A549 (cell line): Measurements from ENCODE around the gene ZC4H2. TPM values are rescaled to one million over a fixed set of nuclear protein-coding genes. Genes with fewer than 3 reads are reported as not detected.
A peak's percentile ranks its signal among the peaks of the same experiment; 100 is the strongest.

Experiments
- ATAC-seq, 2 experiments: fragments of 200-7000 bp in 1 of 2; fragments of >200 bp in 1 of 2; cut with Nextera tagmentation in 1 of 2; cut with Tn5 transposase in 1 of 2; 3 replicates each; pipeline versions ENCODE4 v1.8.0 to v1.9.1; 2018 to 2020; ENCODE audit warnings: mild to moderate bottlenecking in 1 of 2, moderate library complexity in 1 of 2
- CTCF ChIA-PET: fragments of 300-600 bp; sonication (Branson Sonifier 250); formaldehyde crosslinking; extraction: SDS; loops from one replicate; lab custom pipeline; 2021; ENCODE audit warnings: antibody characterized with exemption, inconsistent platforms; lab: Yijun Ruan, JAX
- POLR2A ChIA-PET: fragments of 350-600 bp; formaldehyde crosslinking; extraction: SDS; loops from one replicate; lab custom pipeline; 2021; ENCODE audit warnings: antibody characterized with exemption, inconsistent platforms; lab: Yijun Ruan, JAX
- DNase-seq, 2 experiments: peaks; one replicate each; pipeline versions ENCODE4 v3.0.0 to v3.0.0-alpha.2; 2011 to 2016; ENCODE audit warnings: low read depth in 1 of 2, low spot score in 1 of 2
- FAIRE-seq: peaks from 2 replicates; lab custom pipeline; 2011; peaks lifted over from hg19 to GRCh38; lab: Jason Lieb, UNC
- H3K27ac ChIP-seq, 2 experiments: fragments of >200 bp; sonication (Bioruptor Twin); formaldehyde crosslinking; 3 replicates each; pipeline ENCODE4 v1.5.1; 2016 to 2017
- H3K4me1 ChIP-seq: fragments of >200 bp; sonication (Bioruptor Twin); formaldehyde crosslinking; 3 replicates; pipeline ENCODE4 v1.6.1; 2016
- H3K4me2 ChIP-seq: fragments of >200 bp; sonication (Bioruptor Twin); formaldehyde crosslinking; 3 replicates; pipeline ENCODE4 v1.6.1; 2016
- H3K4me3 ChIP-seq: fragments of >200 bp; sonication (Bioruptor Twin); formaldehyde crosslinking; 3 replicates; pipeline ENCODE4 v1.5.1; 2016
- H3K9me3 ChIP-seq: fragments of >200 bp; sonication (Bioruptor Twin); formaldehyde crosslinking; 3 replicates; pipeline ENCODE4 v1.6.1; 2016
- E2F6 ChIP-seq: IDR thresholded peaks from 2 replicates; pipeline ENCODE4 v1.6.1; 2012; ENCODE audit warnings: low read depth, borderline replicate concordance
- EHMT2 ChIP-seq: fragments of 200-600 bp; sonication (generic); IDR thresholded peaks from 2 replicates; pipeline ENCODE4 v1.6.1; 2016; ENCODE audit warnings: antibody characterized with exemption, low read depth, mild to moderate bottlenecking, moderate library complexity
- ELK1 ChIP-seq: fragments of 150-350 bp; IDR thresholded peaks from 2 replicates; pipeline ENCODE4 v1.6.1; 2014; ENCODE audit warnings: low read depth, mild to moderate bottlenecking, low read length
- EP300 ChIP-seq, 2 experiments: fragments of >200 bp; sonication (Bioruptor Twin); formaldehyde crosslinking; IDR thresholded peaks; 2 replicates in 1 of 2; 3 replicates in 1 of 2; pipeline ENCODE4 v1.6.1; 2016 to 2017
- ESRRA ChIP-seq: fragments of 150-350 bp; IDR thresholded peaks from 2 replicates; pipeline ENCODE4 v1.6.1; 2014; ENCODE audit warnings: mild to moderate bottlenecking, low read length, borderline replicate concordance
- FOSB ChIP-seq: fragments of 250-450 bp; sonication (Bioruptor Pico); IDR thresholded peaks from 2 replicates; pipeline ENCODE4 v1.5.0; 2020; ENCODE audit warnings: mild to moderate bottlenecking, moderate library complexity
- FOSL2 ChIP-seq, 2 experiments: fragments of 450-650 bp in 1 of 2; fragments of >200 bp in 1 of 2; sonication (Bioruptor Twin) in 1 of 2; formaldehyde crosslinking; IDR thresholded peaks; 2 replicates each; pipeline versions ENCODE4 v1.5.0 to v1.6.1; 2016 to 2020; ENCODE audit warnings: mild to moderate bottlenecking in 1 of 2, moderate library complexity in 1 of 2
- JUNB ChIP-seq: fragments of >200 bp; sonication (Bioruptor Twin); formaldehyde crosslinking; IDR thresholded peaks from 2 replicates; pipeline ENCODE4 v1.6.1; 2016
- KDM1A ChIP-seq: fragments of 200-600 bp; sonication (generic); IDR thresholded peaks from 2 replicates; pipeline ENCODE4 v1.6.1; 2016; ENCODE audit warnings: low read depth, mild to moderate bottlenecking
- MAFK ChIP-seq: fragments of 450-650 bp; IDR thresholded peaks from 2 replicates; pipeline ENCODE4 v1.6.1; 2014; ENCODE audit not compliant: partially characterized antibody
- MAX ChIP-seq: IDR thresholded peaks from 2 replicates; pipeline ENCODE4 v1.6.1; 2012
- MAZ ChIP-seq: fragments of 150-350 bp; IDR thresholded peaks from 2 replicates; pipeline ENCODE4 v1.6.1; 2014; ENCODE audit warnings: antibody characterized with exemption, low read depth, low read length, borderline replicate concordance
- NR3C1 ChIP-seq: fragments of >200 bp; sonication (Bioruptor Twin); formaldehyde crosslinking; IDR thresholded peaks from 3 replicates; pipeline ENCODE4 v1.6.1; 2017
- PHF8 ChIP-seq: fragments of 200-600 bp; sonication (generic); IDR thresholded peaks from 2 replicates; pipeline ENCODE4 v1.6.1; 2016; ENCODE audit warnings: low read depth, mild to moderate bottlenecking, antibody characterized with exemption, moderate library complexity, borderline replicate concordance
- POLR2AphosphoS2 ChIP-seq: conservative IDR thresholded peaks from 2 replicates; pipeline ENCODE4 v1.6.1; 2012; ENCODE audit warnings: low read length, improper control_type of control experiment, inconsistent platforms
- RAD21 ChIP-seq, 2 experiments: fragments of >200 bp in 1 of 2; sonication (Bioruptor Twin) in 1 of 2; formaldehyde crosslinking in 1 of 2; IDR thresholded peaks in 1 of 2; conservative IDR thresholded peaks in 1 of 2; 2 replicates in 1 of 2; 3 replicates in 1 of 2; pipeline ENCODE4 v1.6.1; 2012 to 2018; ENCODE audit warnings: inconsistent platforms in 1 of 2
- RCOR1 ChIP-seq: fragments of 150-350 bp; IDR thresholded peaks from 2 replicates; pipeline ENCODE4 v1.6.1; 2014; ENCODE audit warnings: antibody characterized with exemption, low read length, low read depth
- SMC3 ChIP-seq: fragments of >200 bp; sonication (Bioruptor Twin); formaldehyde crosslinking; IDR thresholded peaks from 3 replicates; pipeline ENCODE4 v1.6.1; 2018; ENCODE audit warnings: inconsistent platforms
- SREBF2 ChIP-seq: fragments of 450-650 bp; IDR thresholded peaks from 2 replicates; pipeline ENCODE4 v1.6.1; 2014; ENCODE audit warnings: mild to moderate bottlenecking, moderate library complexity
- TFCP2L1 ChIP-seq: fragments of 250-450 bp; sonication (Bioruptor Pico); IDR thresholded peaks from 2 replicates; pipeline ENCODE4 v1.5.0; 2021; ENCODE audit warnings: mild to moderate bottlenecking
- USF2 ChIP-seq: fragments of 450-650 bp; IDR thresholded peaks from 2 replicates; pipeline ENCODE4 v1.6.1; 2014; ENCODE audit warnings: antibody characterized with exemption
- ZNF302 ChIP-seq: fragments of 250-450 bp; sonication (Bioruptor Pico); IDR thresholded peaks from 2 replicates; pipeline ENCODE4 v1.9.0; 2021; ENCODE audit warnings: inconsistent platforms, mild to moderate bottlenecking, moderate library complexity
- ZSCAN20 ChIP-seq: fragments of 250-450 bp; sonication (Bioruptor Pico); IDR thresholded peaks from 2 replicates; pipeline ENCODE4 v1.8.0; 2022; ENCODE audit warnings: mild to moderate bottlenecking, moderate library complexity
- WGBS: methylation state at CpG from one replicate; pipeline ENCODE4 v1.1.6; 2017; ENCODE audit errors: missing lambda C conversion rate; 5-methylcytosine and 5-hydroxymethylcytosine counted together
- polyA plus RNA-seq, 4 experiments: library from polyadenylated mRNA; depleted of rRNA in 3 of 4; stranded (reverse); fragments of >200 nt; fragmentation: RNase III in 1 of 4; extraction: RNeasy Plus Mini Kit Qiagen cat#74134 plus additional on column Dnase treatment in 1 of 4; gene quantifications; 2 replicates in 3 of 4; 3 replicates in 1 of 4; pipeline ENCODE4 v1.2.3, GENCODE V29; 2011 to 2017
- TF ChIP-seq, protein P1 (sequence below): IDR thresholded peaks from 2 replicates; pipeline ENCODE4 v1.6.1; 2012
- TF ChIP-seq, protein P2 (sequence below): fragments of 250-450 bp; sonication (Bioruptor Pico); IDR thresholded peaks from 2 replicates; pipeline ENCODE4 v1.5.0; 2021; ENCODE audit warnings: mild to moderate bottlenecking, moderate library complexity, borderline replicate concordance
- TF ChIP-seq, protein P3 (sequence below): fragments of >200 bp; sonication (Bioruptor Twin); formaldehyde crosslinking; IDR thresholded peaks from 2 replicates; pipeline ENCODE4 v1.6.1; 2016

The ZC4H2 gene
- polyA plus RNA-seq, 2 of the 4 experiments (the other 2 are of a cell fraction) = 3.7 to 7.4 TPM

DNA sequence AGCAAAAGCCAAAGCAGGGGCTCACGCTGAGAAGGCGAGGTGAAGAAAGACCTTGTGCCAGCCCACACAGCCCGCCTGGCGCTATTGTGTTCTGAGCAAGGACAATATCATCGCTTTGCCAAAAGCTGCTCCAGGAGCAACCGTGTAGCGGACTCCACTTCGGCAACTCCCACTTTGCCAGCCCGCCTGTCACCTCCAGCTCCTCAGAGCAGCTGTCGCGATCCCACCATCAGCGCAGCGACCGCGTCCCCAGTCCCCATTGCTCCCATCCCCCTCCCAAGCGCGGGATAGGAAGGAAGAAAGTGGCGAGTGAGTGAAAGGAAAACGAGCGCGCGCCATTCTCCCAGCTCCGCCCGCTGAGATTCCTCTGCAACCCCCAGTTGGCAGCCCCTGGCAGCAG is 759 bp downstream of the ZC4H2 start:
- DNase-seq (peak; percentile 4 to 24), ATAC-seq (peak; percentile 69 to 78), FAIRE-seq (no peak)
- CTCF ChIA-PET = no interaction called here
- 4% methylated on average over 7 of the region's 24 CpGs for WGBS
- Histone ChIP-seq H3K4me1 (no peaks in the 10 kb centered on the region), H3K4me2 (peak overlapping the region; percentile 82), H3K4me3 (peak overlapping the region; percentile 58), H3K9me3 (no peaks in the 10 kb centered on the region), H3K27ac (peak overlapping the region in 1 of 2 experiments; percentile 67; a peak in 3 of 6 replicates)
- POLR2A ChIA-PET = no interaction called here
- TF ChIP-seq MAX (no peak), SREBF2 (no peak), FOSB (no peak), USF2 (no peak), PHF8 (no peak), FOSL2 (IDR thresholded peaks at IDR 0.05) (no peak), FOSL2 (CRISPR knock-in tag; IDR thresholded peaks at IDR 0.05) (no peak), ZNF302 (no peak), ELK1 (no peak), E2F6 (no peak)

DNA sequence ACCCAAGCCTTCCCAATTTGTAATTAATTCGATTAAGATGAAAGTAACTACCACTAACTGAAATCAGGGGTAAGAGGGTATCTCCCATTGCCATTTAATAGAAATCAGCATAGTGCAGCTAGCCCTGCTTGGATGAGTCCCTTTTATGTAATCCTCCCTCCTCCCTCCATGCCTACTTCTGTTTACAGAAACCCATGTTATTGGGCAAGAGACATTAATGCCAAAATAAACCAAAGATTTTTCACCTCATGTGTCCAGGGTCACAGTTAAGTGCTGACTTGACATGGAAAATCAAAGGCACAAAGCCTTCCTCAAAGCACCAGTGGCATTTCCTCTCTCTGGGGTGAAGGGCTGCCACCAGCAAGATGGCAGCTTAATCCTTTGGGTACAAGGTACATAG is 50.8 kb downstream of the ZC4H2 start:
- FAIRE-seq (no peak), DNase-seq (no peak), ATAC-seq (no peak)
- Histone ChIP-seq H3K27ac (no peak overlapping the region), H3K4me3 (no peak overlapping the region), H3K9me3 (no peaks in the 10 kb centered on the region), H3K4me2 (no peak overlapping the region), H3K4me1 (no peaks in the 10 kb centered on the region)
- ChIA-PET CTCF (no interaction called here), POLR2A (no interaction called here)
- TF ChIP-seq EP300 (IDR thresholded peaks at IDR 0.05) (no peak), ESRRA (no peak), ZSCAN20 (CRISPR knock-in tag) (no peak), POLR2AphosphoS2 (no peak), EHMT2 (no peak), RAD21 (conservative IDR thresholded peaks at IDR 0.05 in 1 of 2, IDR thresholded peaks at IDR 0.05 in 1 of 2) (no peak), JUNB (no peak), MAFK (no peak), TFCP2L1 (CRISPR knock-in tag) (no peak), RCOR1 (no peak), NR3C1 (no peak), KDM1A (no peak), SMC3 (no peak), MAZ (no peak)
- TF ChIP-seq, protein P1, sequence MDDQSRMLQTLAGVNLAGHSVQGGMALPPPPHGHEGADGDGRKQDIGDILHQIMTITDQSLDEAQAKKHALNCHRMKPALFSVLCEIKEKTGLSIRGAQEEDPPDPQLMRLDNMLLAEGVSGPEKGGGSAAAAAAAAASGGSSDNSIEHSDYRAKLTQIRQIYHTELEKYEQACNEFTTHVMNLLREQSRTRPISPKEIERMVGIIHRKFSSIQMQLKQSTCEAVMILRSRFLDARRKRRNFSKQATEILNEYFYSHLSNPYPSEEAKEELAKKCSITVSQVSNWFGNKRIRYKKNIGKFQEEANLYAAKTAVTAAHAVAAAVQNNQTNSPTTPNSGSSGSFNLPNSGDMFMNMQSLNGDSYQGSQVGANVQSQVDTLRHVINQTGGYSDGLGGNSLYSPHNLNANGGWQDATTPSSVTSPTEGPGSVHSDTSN = no peak
- TF ChIP-seq, protein P2, sequence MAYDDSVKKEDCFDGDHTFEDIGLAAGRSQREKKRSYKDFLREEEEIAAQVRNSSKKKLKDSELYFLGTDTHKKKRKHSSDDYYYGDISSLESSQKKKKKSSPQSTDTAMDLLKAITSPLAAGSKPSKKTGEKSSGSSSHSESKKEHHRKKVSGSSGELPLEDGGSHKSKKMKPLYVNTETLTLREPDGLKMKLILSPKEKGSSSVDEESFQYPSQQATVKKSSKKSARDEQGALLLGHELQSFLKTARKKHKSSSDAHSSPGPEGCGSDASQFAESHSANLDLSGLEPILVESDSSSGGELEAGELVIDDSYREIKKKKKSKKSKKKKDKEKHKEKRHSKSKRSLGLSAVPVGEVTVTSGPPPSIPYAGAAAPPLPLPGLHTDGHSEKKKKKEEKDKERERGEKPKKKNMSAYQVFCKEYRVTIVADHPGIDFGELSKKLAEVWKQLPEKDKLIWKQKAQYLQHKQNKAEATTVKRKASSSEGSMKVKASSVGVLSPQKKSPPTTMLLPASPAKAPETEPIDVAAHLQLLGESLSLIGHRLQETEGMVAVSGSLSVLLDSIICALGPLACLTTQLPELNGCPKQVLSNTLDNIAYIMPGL (CRISPR knock-in tag) = no peak
- TF ChIP-seq, protein P3, sequence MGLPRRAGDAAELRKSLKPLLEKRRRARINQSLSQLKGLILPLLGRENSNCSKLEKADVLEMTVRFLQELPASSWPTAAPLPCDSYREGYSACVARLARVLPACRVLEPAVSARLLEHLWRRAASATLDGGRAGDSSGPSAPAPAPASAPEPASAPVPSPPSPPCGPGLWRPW = no peak
- WGBS = 0% methylated on average over 1 of the region's 1 CpG
